ENCODE data around the gene SUPT4H1. TPM values are rescaled to one million over a fixed set of nuclear protein-coding genes. Genes with fewer than 3 reads are reported as not detected.
A peak's percentile ranks its signal among the peaks of the same experiment; 100 is the strongest.

Gene SUPT4H1
- total RNA-seq, 1 donor from 2014 or later: 150 TPM

DNA sequence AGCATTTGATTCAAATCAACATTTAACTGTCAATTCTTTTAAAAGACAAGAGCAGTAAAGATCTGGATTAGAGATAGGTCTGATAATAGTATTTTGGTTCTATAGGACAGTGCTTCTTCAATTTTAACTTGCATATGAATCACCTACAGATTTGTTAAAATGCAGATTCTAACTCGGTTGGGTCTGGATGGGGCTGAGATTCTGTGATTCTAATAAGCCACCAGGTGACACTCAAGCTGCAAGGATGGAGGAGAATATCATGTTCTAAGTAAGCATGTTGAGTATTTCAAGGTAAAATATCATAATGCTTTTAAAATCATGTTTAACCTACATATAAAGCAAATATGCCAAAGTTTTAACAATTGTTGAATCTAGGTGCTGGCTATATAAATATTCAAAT, 39.2 kb downstream of the SUPT4H1 start:
- Mint-ChIP-seq H3K36me3 (ENCODE audit: low read depth, unreplicated experiment) (no peaks in the 10 kb centered on the region), H3K4me1 (ENCODE audit: unreplicated experiment) (no peaks in the 10 kb centered on the region), H3K27me3 (ENCODE audit: unreplicated experiment) (peaks cover 8% of the 10 kb centered on the region), H3K27ac (ENCODE audit: unreplicated experiment) (no peak overlapping the region), H3K4me3 (ENCODE audit: unreplicated experiment) (no peak overlapping the region), H3K9me3 (ENCODE audit: unreplicated experiment) (no peaks in the 10 kb centered on the region)
- TF ChIP-seq, protein P1, sequence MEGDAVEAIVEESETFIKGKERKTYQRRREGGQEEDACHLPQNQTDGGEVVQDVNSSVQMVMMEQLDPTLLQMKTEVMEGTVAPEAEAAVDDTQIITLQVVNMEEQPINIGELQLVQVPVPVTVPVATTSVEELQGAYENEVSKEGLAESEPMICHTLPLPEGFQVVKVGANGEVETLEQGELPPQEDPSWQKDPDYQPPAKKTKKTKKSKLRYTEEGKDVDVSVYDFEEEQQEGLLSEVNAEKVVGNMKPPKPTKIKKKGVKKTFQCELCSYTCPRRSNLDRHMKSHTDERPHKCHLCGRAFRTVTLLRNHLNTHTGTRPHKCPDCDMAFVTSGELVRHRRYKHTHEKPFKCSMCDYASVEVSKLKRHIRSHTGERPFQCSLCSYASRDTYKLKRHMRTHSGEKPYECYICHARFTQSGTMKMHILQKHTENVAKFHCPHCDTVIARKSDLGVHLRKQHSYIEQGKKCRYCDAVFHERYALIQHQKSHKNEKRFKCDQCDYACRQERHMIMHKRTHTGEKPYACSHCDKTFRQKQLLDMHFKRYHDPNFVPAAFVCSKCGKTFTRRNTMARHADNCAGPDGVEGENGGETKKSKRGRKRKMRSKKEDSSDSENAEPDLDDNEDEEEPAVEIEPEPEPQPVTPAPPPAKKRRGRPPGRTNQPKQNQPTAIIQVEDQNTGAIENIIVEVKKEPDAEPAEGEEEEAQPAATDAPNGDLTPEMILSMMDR (IDR thresholded peaks at IDR 0.05; ENCODE audit: unreplicated experiment): no peak
- DNase-seq (ENCODE audit: low spot score): no peak

- H3K4me3 Mint-ChIP-seq (ENCODE audit: unreplicated experiment): no peak overlapping the region
- DNase-seq (ENCODE audit: low spot score): no peak
- TF ChIP-seq, protein P1 (IDR thresholded peaks at IDR 0.05; ENCODE audit: unreplicated experiment): no peak
Observed at GRCh38 chr17:58312021-58312630, 39.9 kb downstream of the SUPT4H1 start.

GRCh38 chr17:58311429-58311894, 40.5 kb downstream of the SUPT4H1 start:
- TF ChIP-seq, protein P1 (IDR thresholded peaks at IDR 0.05; ENCODE audit: unreplicated experiment): no peak
- peaks cover 14% of the 10 kb centered on the region for H3K27me3 Mint-ChIP-seq (ENCODE audit: unreplicated experiment)
- no peak overlapping the region for H3K4me3 Mint-ChIP-seq (ENCODE audit: unreplicated experiment)
- no peak for DNase-seq (ENCODE audit: low spot score)
- H3K27ac Mint-ChIP-seq (ENCODE audit: unreplicated experiment): no peak overlapping the region
- no peaks in the 10 kb centered on the region for H3K9me3 Mint-ChIP-seq (ENCODE audit: unreplicated experiment)
- peaks cover 4% of the 10 kb centered on the region for H3K36me3 Mint-ChIP-seq (ENCODE audit: low read depth, unreplicated experiment)
- no peaks in the 10 kb centered on the region for H3K4me1 Mint-ChIP-seq (ENCODE audit: unreplicated experiment)

More at GRCh38 chr17:58312021-58312630, 39.9 kb downstream of the SUPT4H1 start:
- peaks cover 12% of the 10 kb centered on the region for H3K27me3 Mint-ChIP-seq (ENCODE audit: unreplicated experiment)
- H3K27ac Mint-ChIP-seq (ENCODE audit: unreplicated experiment): no peak overlapping the region
- H3K9me3 Mint-ChIP-seq (ENCODE audit: unreplicated experiment): no peaks in the 10 kb centered on the region
- peaks cover 3% of the 10 kb centered on the region for H3K36me3 Mint-ChIP-seq (ENCODE audit: low read depth, unreplicated experiment)
- no peaks in the 10 kb centered on the region for H3K4me1 Mint-ChIP-seq (ENCODE audit: unreplicated experiment)

DNA sequence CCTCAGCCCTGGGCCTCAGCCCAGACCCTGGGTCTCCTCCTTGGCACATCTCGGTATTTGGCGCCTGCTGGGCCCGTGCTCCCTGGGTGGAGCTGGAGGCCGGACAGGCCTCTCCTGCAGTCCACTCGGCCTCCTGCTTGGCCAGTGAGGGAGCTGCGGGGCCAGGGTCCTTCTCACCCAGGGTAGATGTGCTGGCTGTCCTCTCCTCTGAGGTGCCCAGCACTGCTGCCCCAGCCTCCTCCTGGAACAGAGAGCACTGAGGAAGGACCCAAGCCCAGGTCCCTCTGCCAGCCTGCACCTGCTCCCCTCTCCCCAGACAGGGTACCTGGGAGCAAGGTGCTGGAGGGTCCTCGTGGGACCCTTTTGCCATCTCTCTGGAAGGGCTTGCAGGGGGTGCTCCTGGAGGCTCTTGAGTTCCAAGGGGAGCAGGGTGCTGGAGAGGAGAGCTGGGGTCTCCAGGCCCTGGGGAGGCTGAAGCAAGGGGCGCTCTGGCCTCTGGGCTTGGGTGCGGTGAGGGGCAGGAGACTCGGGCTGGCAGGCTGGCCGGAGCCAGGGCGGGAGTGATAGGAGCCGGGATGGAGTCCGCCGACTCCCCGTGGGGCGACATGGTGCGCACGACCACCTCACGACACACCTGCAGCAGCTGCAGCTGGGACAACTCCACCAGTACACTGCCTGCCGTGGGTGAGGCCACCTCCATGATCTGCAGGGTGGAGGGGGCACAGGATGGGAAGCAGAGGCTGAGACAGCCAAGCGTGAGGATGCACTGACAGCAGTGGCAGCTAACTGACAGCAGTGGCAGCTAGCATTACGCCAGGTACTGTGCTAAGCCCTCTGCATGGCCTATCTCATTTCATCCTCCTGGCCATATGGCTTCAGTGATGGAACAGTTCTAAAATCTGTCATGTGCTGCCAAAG, 41.2 kb downstream of the SUPT4H1 start:
- Mint-ChIP-seq H3K27ac (ENCODE audit: unreplicated experiment) (no peak overlapping the region), H3K4me3 (ENCODE audit: unreplicated experiment) (no peak overlapping the region), H3K27me3 (ENCODE audit: unreplicated experiment) (peaks cover 14% of the 10 kb centered on the region), H3K36me3 (ENCODE audit: low read depth, unreplicated experiment) (peaks cover 4% of the 10 kb centered on the region), H3K4me1 (ENCODE audit: unreplicated experiment) (no peaks in the 10 kb centered on the region), H3K9me3 (ENCODE audit: unreplicated experiment) (no peaks in the 10 kb centered on the region)
- DNase-seq (ENCODE audit: low spot score): peak; percentile 3
- TF ChIP-seq, protein P1 (IDR thresholded peaks at IDR 0.05; ENCODE audit: unreplicated experiment): no peak

GRCh38 chr17:58309918-58310259, 42.1 kb downstream of the SUPT4H1 start:
- no peak for DNase-seq (ENCODE audit: low spot score)
- Mint-ChIP-seq H3K4me1 (ENCODE audit: unreplicated experiment) (no peaks in the 10 kb centered on the region), H3K4me3 (ENCODE audit: unreplicated experiment) (no peak overlapping the region), H3K27me3 (ENCODE audit: unreplicated experiment) (peaks cover 14% of the 10 kb centered on the region), H3K9me3 (ENCODE audit: unreplicated experiment) (no peaks in the 10 kb centered on the region), H3K36me3 (ENCODE audit: low read depth, unreplicated experiment) (peaks cover 4% of the 10 kb centered on the region), H3K27ac (ENCODE audit: unreplicated experiment) (no peak overlapping the region)
- TF ChIP-seq, protein P1 (IDR thresholded peaks at IDR 0.05; ENCODE audit: unreplicated experiment): no peak
